H1 (cell line): ENCODE data around the gene RBM19. TPM values are rescaled to one million over a fixed set of nuclear protein-coding genes. Genes with fewer than 3 reads are reported as not detected.

Source experiments
- CTCF ChIA-PET: fragments of 300-600 bp; sonication (Branson Sonifier 250); formaldehyde crosslinking; loops from one replicate; lab custom pipeline; 2021; ENCODE audit not compliant: partially characterized antibody; lab: Charles Lee
- POLR2A ChIA-PET: fragments of 300-600 bp; sonication (Branson Sonifier 250); formaldehyde crosslinking; loops from one replicate; lab custom pipeline; 2021; ENCODE audit warnings: inconsistent platforms; ENCODE audit not compliant: partially characterized antibody; lab: Charles Lee
- DNase-seq, 2 experiments: peaks; one replicate each; pipeline versions ENCODE4 v3.0.0 to v3.0.0-alpha.2; 2010 to 2022; ENCODE audit warnings: low spot score in 2 of 2, low read depth in 1 of 2, mixed read lengths in 1 of 2
- FAIRE-seq: peaks from 2 replicates; lab custom pipeline; 2011; peaks lifted over from hg19 to GRCh38; lab: Jason Lieb, UNC
- H2AFZ ChIP-seq: 2 replicates; pipeline ENCODE4 v1.8.1; 2012; ENCODE audit warnings: low read length, inconsistent platforms
- H2AK5ac ChIP-seq: 2 replicates; pipeline ENCODE4 v1.6.1; 2013; ENCODE audit warnings: low read depth, low read length
- H2BK120ac ChIP-seq: replicated peaks from 2 replicates; pipeline ENCODE3; 2013; ENCODE audit warnings: low read depth, low read length, inconsistent platforms
- H2BK12ac ChIP-seq: 2 replicates; pipeline ENCODE4 v1.6.1; 2013; ENCODE audit warnings: low read depth, low read length
- H2BK15ac ChIP-seq: 2 replicates; pipeline ENCODE4 v1.6.1; 2013; ENCODE audit warnings: low read length
- H2BK20ac ChIP-seq: 2 replicates; pipeline ENCODE4 v1.6.1; 2013; ENCODE audit warnings: low read length
- H2BK5ac ChIP-seq: 2 replicates; pipeline ENCODE4 v1.6.1; 2013; ENCODE audit warnings: low read depth, low read length
- H3K14ac ChIP-seq: 2 replicates; pipeline ENCODE4 v1.6.1; 2013; ENCODE audit warnings: inconsistent platforms; ENCODE audit not compliant: insufficient read length
- H3K18ac ChIP-seq: 2 replicates; pipeline ENCODE4 v1.6.1; 2013; ENCODE audit warnings: low read length; ENCODE audit errors: extremely low read depth
- H3K23ac ChIP-seq: 2 replicates; pipeline ENCODE4 v1.6.1; 2013; ENCODE audit warnings: inconsistent platforms; ENCODE audit not compliant: insufficient read length
- H3K23me2 ChIP-seq: 2 replicates; pipeline ENCODE4 v1.6.1; 2013; ENCODE audit warnings: low read depth, low read length
- H3K27ac ChIP-seq: 2 replicates; pipeline ENCODE4 v1.6.1; 2011; ENCODE audit warnings: low read depth, low read length, inconsistent platforms
- H3K27me3 ChIP-seq, 4 experiments: replicated peaks in 1 of 4; 1 replicate in 1 of 4; 2 replicates in 3 of 4; pipeline versions ENCODE4 v1.6.1 to v1.8.1; 2011 to 2013; ENCODE audit warnings: low read length in 3 of 4, mild to moderate bottlenecking in 3 of 4, inconsistent platforms in 2 of 4, mixed read lengths in 2 of 4, moderate library complexity in 1 of 4; ENCODE audit not compliant: control insufficient read depth in 3 of 4, insufficient read depth in 3 of 4; ENCODE audit errors: extremely low read depth in 1 of 4
- H3K36me3 ChIP-seq, 4 experiments: 2 replicates each; pipeline versions ENCODE4 v1.6.1 to v1.8.1; 2011 to 2013; ENCODE audit warnings: mild to moderate bottlenecking in 4 of 4, low read length in 3 of 4, moderate library complexity in 2 of 4, control low read depth in 1 of 4, inconsistent platforms in 1 of 4; ENCODE audit not compliant: insufficient read depth in 4 of 4, control insufficient read depth in 2 of 4
- H3K4ac ChIP-seq: replicated peaks from 2 replicates; pipeline ENCODE3; 2013; ENCODE audit warnings: low read length, low read depth, mixed read lengths, inconsistent platforms; ENCODE audit not compliant: insufficient read length
- H3K4me1 ChIP-seq, 4 experiments: replicated peaks in 1 of 4; 1 replicate in 1 of 4; 2 replicates in 3 of 4; pipeline versions ENCODE4 v1.6.1 to v1.8.1; 2011 to 2013; ENCODE audit warnings: low read length in 3 of 4, inconsistent platforms in 2 of 4, mixed read lengths in 1 of 4; ENCODE audit not compliant: insufficient read depth in 4 of 4, control insufficient read depth in 3 of 4
- H3K4me2 ChIP-seq, 2 experiments: 2 replicates each; pipeline versions ENCODE4 v1.6.1 to v1.8.1; 2011 to 2013; ENCODE audit warnings: low read depth in 2 of 2, low read length in 2 of 2, control low read depth in 1 of 2, inconsistent platforms in 1 of 2, mild to moderate bottlenecking in 1 of 2; ENCODE audit not compliant: insufficient read depth in 1 of 2
- H3K4me3 ChIP-seq, 4 experiments: fragments of 200-600, 300-600 bp in 1 of 4; sonication (generic), shearing (Covaris generic), sonication (Bioruptor Twin) in 1 of 4; 2 replicates each; pipeline versions ENCODE4 v1.5.1 to v1.8.1; 2011 to 2016; ENCODE audit warnings: low read length in 4 of 4, low read depth in 3 of 4, control low read depth in 2 of 4, inconsistent platforms in 2 of 4, mild to moderate bottlenecking in 2 of 4, mixed read lengths in 1 of 4, moderate library complexity in 1 of 4; ENCODE audit not compliant: insufficient read depth in 2 of 4; ENCODE audit errors: extremely low read depth in 1 of 4
- H3K56ac ChIP-seq: replicated peaks from 2 replicates; pipeline ENCODE3; 2013; ENCODE audit warnings: low read depth, mild to moderate bottlenecking, mixed read lengths, low read length, inconsistent platforms; ENCODE audit not compliant: insufficient read length
- H3K79me1 ChIP-seq: 2 replicates; pipeline ENCODE4 v1.6.1; 2013; ENCODE audit warnings: low read depth, low read length, control low read depth
- H3K79me2 ChIP-seq, 2 experiments: 2 replicates each; pipeline versions ENCODE4 v1.6.1 to v1.8.1; 2012 to 2013; ENCODE audit warnings: low read length in 2 of 2, mild to moderate bottlenecking in 2 of 2, inconsistent platforms in 1 of 2; ENCODE audit not compliant: insufficient read depth in 2 of 2, control insufficient read depth in 1 of 2
- H3K9ac ChIP-seq, 4 experiments: replicated peaks in 1 of 4; 1 replicate in 1 of 4; 2 replicates in 3 of 4; pipeline versions ENCODE4 v1.6.1 to v1.8.1; 2011 to 2013; ENCODE audit warnings: low read depth in 3 of 4, low read length in 3 of 4, control low read depth in 2 of 4, mild to moderate bottlenecking in 2 of 4, moderate library complexity in 2 of 4, inconsistent platforms in 1 of 4; ENCODE audit errors: extremely low read depth in 1 of 4
- H3K9me3 ChIP-seq, 2 experiments: 2 replicates each; pipeline versions ENCODE4 v1.6.1 to v1.8.1; 2012 to 2013; ENCODE audit warnings: mild to moderate bottlenecking in 2 of 2, moderate library complexity in 2 of 2, control low read depth in 1 of 2, inconsistent platforms in 1 of 2, low read depth in 1 of 2, low read length in 1 of 2, mixed read lengths in 1 of 2; ENCODE audit not compliant: insufficient read depth in 2 of 2
- H4K20me1 ChIP-seq, 2 experiments: replicated peaks in 1 of 2; 2 replicates each; pipeline versions ENCODE3 to v1.8.1; 2011 to 2013; ENCODE audit warnings: inconsistent platforms in 2 of 2, low read length in 2 of 2, mild to moderate bottlenecking in 1 of 2; ENCODE audit not compliant: insufficient read depth in 2 of 2, control insufficient read depth in 1 of 2
- H4K5ac ChIP-seq: 2 replicates; pipeline ENCODE4 v1.6.1; 2013; ENCODE audit warnings: low read length, low read depth, mixed read lengths, inconsistent platforms; ENCODE audit not compliant: insufficient read length
- H4K8ac ChIP-seq: 2 replicates; pipeline ENCODE4 v1.8.0; 2013; ENCODE audit warnings: mild to moderate bottlenecking, moderate library complexity, low read length, inconsistent platforms; ENCODE audit not compliant: insufficient read depth; ENCODE audit errors: extremely low read depth
- H4K91ac ChIP-seq: replicated peaks from 2 replicates; pipeline ENCODE3; 2013; ENCODE audit warnings: low read length, mixed read lengths, inconsistent platforms; ENCODE audit not compliant: insufficient read length
- FOSL1 ChIP-seq: IDR thresholded peaks from 2 replicates; pipeline ENCODE4 v1.6.1; 2011; ENCODE audit warnings: mild to moderate bottlenecking, low read depth, low read length, moderate library complexity; ENCODE audit not compliant: insufficient read depth
- WGBS, 2 experiments: shearing (Covaris generic) in 1 of 2; methylation state at CpG; one replicate each; pipeline versions ENCODE4 v1.1.6 to v1.1.7; 2013 to 2015; ENCODE audit warnings: low lambda C conversion rate in 2 of 2, mixed read lengths in 2 of 2, inconsistent platforms in 1 of 2, low coverage in 1 of 2, missing lambda C conversion rate in 1 of 2; ENCODE audit not compliant: insufficient replicate concordance in 2 of 2, insufficient coverage in 1 of 2, insufficient read length in 1 of 2; ENCODE audit errors: extremely low coverage in 1 of 2, missing lambda C conversion rate in 1 of 2; 5-methylcytosine and 5-hydroxymethylcytosine counted together
- polyA plus RNA-seq, 7 experiments: library from polyadenylated mRNA; depleted of rRNA in 3 of 7; stranded (reverse) in 5 of 7; unstranded in 2 of 7; fragments of >200 nt in 5 of 7; fragments of 200-250 nt in 2 of 7; gene quantifications; 1 replicate in 5 of 7; 2 replicates in 1 of 7; 4 replicates in 1 of 7; pipeline versions ENCODE4 v1.2.1 to v1.2.3, GENCODE V29; 2011 to 2013; ENCODE audit warnings: missing spikeins in 2 of 7, mixed read lengths in 2 of 7
- total RNA-seq: library from RNA; stranded (reverse); fragmentation: NEBNext Ultra II Directional; extraction: Animal tissue kit (Norgen Biotek cat#: 25700); gene quantifications from 2 replicates; pipeline ENCODE4 v1.2.1, GENCODE V29; 2021

The RBM19 gene
- total and polyA plus RNA-seq, 2 of the 8 experiments (the other 6 are each of a cell fraction or from before 2014, with no cell fraction given) = 23.4 to 61.9 TPM

- no peak overlapping the region for H3K18ac ChIP-seq
- peaks cover 0 to 7% of the 10 kb centered on the region in 2 experiments for H4K20me1 ChIP-seq
- no peak overlapping the region for H3K4me2 ChIP-seq
- no peak overlapping the region for H3K27ac ChIP-seq
- TF ChIP-seq FOSL1 = no peak
- TF ChIP-seq, all 59 proteins: peak for 0
- H3K4ac ChIP-seq = no peak overlapping the region
- no peaks in the 10 kb centered on the region for H3K36me3 ChIP-seq
- no peaks in the 10 kb centered on the region for H3K9me3 ChIP-seq
- H3K14ac ChIP-seq = no peak overlapping the region
- H2BK5ac ChIP-seq = no peak overlapping the region; the same call in 1 of the 2 replicates
- H3K23ac ChIP-seq = no peak overlapping the region
- no peak overlapping the region for H2BK12ac ChIP-seq
- FAIRE-seq = no peak
- no peaks in the 10 kb centered on the region for H3K27me3 ChIP-seq
- no peak overlapping the region for H4K91ac ChIP-seq
- H2AK5ac ChIP-seq = no peak overlapping the region
- no peak overlapping the region for H2BK120ac ChIP-seq
- CTCF ChIA-PET = interaction anchor here (0.7 to 2.7 kb wide), 12 partner anchors 7 to 194 kb away, joined by 3 to 12 read pairs (median 4); no protein-coding TSS in a partner anchor
- H4K5ac ChIP-seq = no peak overlapping the region
- no peak overlapping the region for H4K8ac ChIP-seq
- no peak overlapping the region for H3K4me3 ChIP-seq
- H2BK15ac ChIP-seq = no peak overlapping the region
- POLR2A ChIA-PET = interaction anchor here (1.2 kb wide), 1 partner anchor 10 kb away, joined by 5 read pairs; no protein-coding TSS in a partner anchor
- WGBS, 2 experiments = 88% methylated on average over 9 of the region's 9 CpGs; no CpG with 5 or more reads in 1 of the 2 experiments
- no peak overlapping the region for H2AFZ ChIP-seq
- no peaks in the 10 kb centered on the region for H3K79me2 ChIP-seq
- H3K79me1 ChIP-seq = no peaks in the 10 kb centered on the region
- H2BK20ac ChIP-seq = no peak overlapping the region
- no peak overlapping the region for H3K9ac ChIP-seq
- H3K56ac ChIP-seq = no peak overlapping the region
- H3K4me1 ChIP-seq = no peaks in the 10 kb centered on the region; a peak in 1 of 7 replicates
- no peaks in the 10 kb centered on the region for H3K23me2 ChIP-seq
- no peak for DNase-seq
These were observed 136.9 kb downstream of the RBM19 start for GRCh38 chr12:113829212-113829611.
